ENCODE results near the gene KRT75.

The KRT75 gene

DNA sequence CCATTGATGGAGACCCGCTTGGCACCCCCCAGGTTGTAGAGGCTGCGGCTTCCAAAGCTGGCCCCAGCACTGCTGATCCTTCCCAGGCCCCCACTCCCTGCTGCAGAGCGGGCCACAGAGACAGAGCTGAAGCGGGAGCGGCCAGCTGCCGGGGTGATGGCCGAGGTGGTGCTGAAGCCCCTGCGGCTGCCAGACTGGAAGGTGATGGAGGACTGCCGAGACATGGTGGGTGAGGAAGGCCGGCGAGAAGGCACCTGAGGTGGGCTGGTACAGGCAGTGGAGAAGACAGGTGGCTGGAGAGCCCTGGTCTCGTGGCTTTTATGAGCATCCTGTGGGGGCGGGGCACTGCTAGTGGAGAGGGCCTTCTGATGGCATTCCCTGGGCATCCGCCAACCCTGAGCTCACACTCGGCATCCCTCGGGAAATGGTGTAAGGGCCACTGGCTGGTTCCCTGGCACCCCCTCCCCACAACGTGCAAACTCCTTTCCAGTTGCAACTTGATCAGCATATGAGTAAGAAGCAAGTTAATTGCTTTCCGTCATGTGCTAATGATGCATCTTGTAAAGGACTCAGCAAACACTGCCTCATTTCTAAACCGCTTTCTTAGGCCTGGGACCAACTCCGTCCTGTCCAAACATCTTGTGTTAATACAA is at the start of gene KRT75 (continued):
- no peak for TF ChIP-seq ZNF266 (tag by site-specific recombination; IDR thresholded peaks at IDR 0.05; ENCODE audit: low read depth)
- no peak for TF ChIP-seq PBX3 (CRISPR knock-in tag; IDR thresholded peaks at IDR 0.05)
- TF ChIP-seq ZNF211 (tag by site-specific recombination; IDR thresholded peaks at IDR 0.05; ENCODE audit: low read depth): no peak
- peak; percentile 41; the same call in 1 of the 2 replicates for TF ChIP-seq ZNF518A (tag by site-specific recombination; conservative IDR thresholded peaks at IDR 0.05; ENCODE audit: low read depth)
- no peak for TF ChIP-seq RBAK (tag by site-specific recombination; IDR thresholded peaks at IDR 0.05)
- TF ChIP-seq ZNF596 (tag by site-specific recombination; IDR thresholded peaks at IDR 0.05): no peak
- no peak for TF ChIP-seq ZNF404 (tag by site-specific recombination; IDR thresholded peaks at IDR 0.05)
- TF ChIP-seq ZNF791 (tag by site-specific recombination; IDR thresholded peaks at IDR 0.05): no peak
- peak; percentile 72 for TF ChIP-seq ZBTB21 (tag by site-specific recombination; IDR thresholded peaks at IDR 0.05)
- TF ChIP-seq ZNF521 (tag by site-specific recombination; IDR thresholded peaks at IDR 0.05): no peak
- TF ChIP-seq, protein P1, sequence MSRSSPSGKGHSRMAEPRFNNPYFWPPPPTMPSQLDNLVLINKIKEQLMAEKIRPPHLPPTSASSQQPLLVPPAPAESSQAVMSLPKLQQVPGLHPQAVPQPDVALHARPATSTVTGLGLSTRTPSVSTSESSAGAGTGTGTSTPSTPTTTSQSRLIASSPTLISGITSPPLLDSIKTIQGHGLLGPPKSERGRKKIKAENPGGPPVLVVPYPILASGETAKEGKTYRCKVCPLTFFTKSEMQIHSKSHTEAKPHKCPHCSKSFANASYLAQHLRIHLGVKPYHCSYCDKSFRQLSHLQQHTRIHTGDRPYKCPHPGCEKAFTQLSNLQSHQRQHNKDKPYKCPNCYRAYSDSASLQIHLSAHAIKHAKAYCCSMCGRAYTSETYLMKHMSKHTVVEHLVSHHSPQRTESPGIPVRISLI (tag by site-specific recombination; IDR thresholded peaks at IDR 0.05): no peak
- TF ChIP-seq, protein P2, sequence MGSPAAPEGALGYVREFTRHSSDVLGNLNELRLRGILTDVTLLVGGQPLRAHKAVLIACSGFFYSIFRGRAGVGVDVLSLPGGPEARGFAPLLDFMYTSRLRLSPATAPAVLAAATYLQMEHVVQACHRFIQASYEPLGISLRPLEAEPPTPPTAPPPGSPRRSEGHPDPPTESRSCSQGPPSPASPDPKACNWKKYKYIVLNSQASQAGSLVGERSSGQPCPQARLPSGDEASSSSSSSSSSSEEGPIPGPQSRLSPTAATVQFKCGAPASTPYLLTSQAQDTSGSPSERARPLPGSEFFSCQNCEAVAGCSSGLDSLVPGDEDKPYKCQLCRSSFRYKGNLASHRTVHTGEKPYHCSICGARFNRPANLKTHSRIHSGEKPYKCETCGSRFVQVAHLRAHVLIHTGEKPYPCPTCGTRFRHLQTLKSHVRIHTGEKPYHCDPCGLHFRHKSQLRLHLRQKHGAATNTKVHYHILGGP (tag by site-specific recombination; IDR thresholded peaks at IDR 0.05): no peak
- TF ChIP-seq ZNF391 (tag by site-specific recombination; IDR thresholded peaks at IDR 0.05; ENCODE audit: borderline replicate concordance, low read depth): 0 out of 2 replicates have a peak, but pooled peaks have one; percentile 33
- no peak for TF ChIP-seq ZFP41 (tag by site-specific recombination; IDR thresholded peaks at IDR 0.05; ENCODE audit: borderline replicate concordance)
- no peak for TF ChIP-seq ELK4 (IDR thresholded peaks at IDR 0.05; ENCODE audit: borderline replicate concordance, low read depth, low read length)
- no peak for TF ChIP-seq ZBTB44 (tag by site-specific recombination; IDR thresholded peaks at IDR 0.05)
- peak; percentile 95 for TF ChIP-seq ZNF335 (tag by site-specific recombination; conservative IDR thresholded peaks at IDR 0.05)
- no peak for TF ChIP-seq ZNF544 (tag by site-specific recombination; IDR thresholded peaks at IDR 0.05)
- no peak for TF ChIP-seq GLI4 (tag by site-specific recombination; IDR thresholded peaks at IDR 0.05)
- TF ChIP-seq ZFHX2 (tag by site-specific recombination; conservative IDR thresholded peaks at IDR 0.05): peak; percentile 31; the same call in 1 of the 2 replicates
- TF ChIP-seq OVOL3 (tag by site-specific recombination; IDR thresholded peaks at IDR 0.05): no peak
- TF ChIP-seq ZNF830 (tag by site-specific recombination; IDR thresholded peaks at IDR 0.05; ENCODE audit: low read depth): no peak
- TF ChIP-seq ZNF600 (tag by site-specific recombination; IDR thresholded peaks at IDR 0.05): peak; percentile 75; the same call in 1 of the 2 replicates
- TF ChIP-seq, protein P3, sequence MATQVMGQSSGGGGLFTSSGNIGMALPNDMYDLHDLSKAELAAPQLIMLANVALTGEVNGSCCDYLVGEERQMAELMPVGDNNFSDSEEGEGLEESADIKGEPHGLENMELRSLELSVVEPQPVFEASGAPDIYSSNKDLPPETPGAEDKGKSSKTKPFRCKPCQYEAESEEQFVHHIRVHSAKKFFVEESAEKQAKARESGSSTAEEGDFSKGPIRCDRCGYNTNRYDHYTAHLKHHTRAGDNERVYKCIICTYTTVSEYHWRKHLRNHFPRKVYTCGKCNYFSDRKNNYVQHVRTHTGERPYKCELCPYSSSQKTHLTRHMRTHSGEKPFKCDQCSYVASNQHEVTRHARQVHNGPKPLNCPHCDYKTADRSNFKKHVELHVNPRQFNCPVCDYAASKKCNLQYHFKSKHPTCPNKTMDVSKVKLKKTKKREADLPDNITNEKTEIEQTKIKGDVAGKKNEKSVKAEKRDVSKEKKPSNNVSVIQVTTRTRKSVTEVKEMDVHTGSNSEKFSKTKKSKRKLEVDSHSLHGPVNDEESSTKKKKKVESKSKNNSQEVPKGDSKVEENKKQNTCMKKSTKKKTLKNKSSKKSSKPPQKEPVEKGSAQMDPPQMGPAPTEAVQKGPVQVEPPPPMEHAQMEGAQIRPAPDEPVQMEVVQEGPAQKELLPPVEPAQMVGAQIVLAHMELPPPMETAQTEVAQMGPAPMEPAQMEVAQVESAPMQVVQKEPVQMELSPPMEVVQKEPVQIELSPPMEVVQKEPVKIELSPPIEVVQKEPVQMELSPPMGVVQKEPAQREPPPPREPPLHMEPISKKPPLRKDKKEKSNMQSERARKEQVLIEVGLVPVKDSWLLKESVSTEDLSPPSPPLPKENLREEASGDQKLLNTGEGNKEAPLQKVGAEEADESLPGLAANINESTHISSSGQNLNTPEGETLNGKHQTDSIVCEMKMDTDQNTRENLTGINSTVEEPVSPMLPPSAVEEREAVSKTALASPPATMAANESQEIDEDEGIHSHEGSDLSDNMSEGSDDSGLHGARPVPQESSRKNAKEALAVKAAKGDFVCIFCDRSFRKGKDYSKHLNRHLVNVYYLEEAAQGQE (tag by site-specific recombination; IDR thresholded peaks at IDR 0.05): no peak

Measured in HEK293 (cell line).